Kidney epithelial cell (primary cell): ENCODE measurements around the gene FDPS. TPM values are rescaled to one million over a fixed set of nuclear protein-coding genes. Genes with fewer than 3 reads are reported as not detected.

Experiments used
- DNase-seq: peaks from one replicate; pipeline ENCODE4 v3.0.0-alpha.2; 2010; ENCODE audit warnings: low read depth
- H3K27me3 ChIP-seq: 2 replicates; pipeline ENCODE4 v1.6.0; 2011; ENCODE audit warnings: low read length; ENCODE audit not compliant: control insufficient read depth, insufficient read depth
- H3K36me3 ChIP-seq: 2 replicates; pipeline ENCODE4 v1.5.1; 2011; ENCODE audit warnings: low read length; ENCODE audit not compliant: control insufficient read depth, insufficient read depth
- H3K4me3 ChIP-seq: 2 replicates; pipeline ENCODE4 v1.5.1; 2011; ENCODE audit warnings: low read depth, mild to moderate bottlenecking, control low read depth, low read length
- total RNA-seq: library from RNA; depleted of rRNA; stranded (reverse); fragments of >200 nt; gene quantifications from 2 replicates; pipeline ENCODE4 v1.2.3, GENCODE V29; 2015
- TF ChIP-seq, protein P1 (sequence below): IDR thresholded peaks from 2 replicates; pipeline ENCODE4 v1.5.1; 2011; ENCODE audit warnings: mild to moderate bottlenecking, moderate library complexity, low read length, control low read depth, inconsistent platforms; ENCODE audit not compliant: insufficient read depth, poor library complexity, severe bottlenecking

Gene FDPS
- total RNA-seq, 1 donor from 2014 or later = 271 TPM

DNA sequence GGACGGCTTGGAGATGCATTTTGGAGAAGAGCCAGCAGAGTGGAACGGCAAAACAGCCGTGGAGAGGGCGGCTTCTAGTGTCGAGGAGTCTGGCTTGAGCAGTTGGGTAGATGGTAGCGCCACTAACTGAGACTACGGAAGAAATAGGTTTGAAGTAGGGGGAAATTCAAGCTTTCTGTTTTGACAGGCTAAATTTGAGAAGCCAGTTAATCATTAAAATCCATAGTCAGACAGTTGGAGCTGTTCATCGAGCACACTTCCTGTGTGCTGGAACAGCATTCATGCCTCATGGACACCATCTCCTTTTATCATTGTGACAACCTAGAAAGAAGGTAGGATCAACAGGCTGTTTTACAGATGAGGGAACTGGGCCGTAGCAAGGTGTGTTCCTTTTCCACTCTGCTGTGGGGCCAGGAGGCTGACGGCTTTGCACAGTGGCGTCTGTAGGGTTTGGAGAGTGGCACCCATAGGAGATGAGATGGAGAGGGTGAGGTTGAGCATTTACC is 4.1 kb upstream of the FDPS start:
- Histone ChIP-seq H3K4me3 (no peak overlapping the region), H3K36me3 (no peaks in the 10 kb centered on the region)
- DNase-seq = no peak

GRCh38 chr1:155305881-155306391 is 2.7 kb upstream of the FDPS start:
- TF ChIP-seq, protein P1, sequence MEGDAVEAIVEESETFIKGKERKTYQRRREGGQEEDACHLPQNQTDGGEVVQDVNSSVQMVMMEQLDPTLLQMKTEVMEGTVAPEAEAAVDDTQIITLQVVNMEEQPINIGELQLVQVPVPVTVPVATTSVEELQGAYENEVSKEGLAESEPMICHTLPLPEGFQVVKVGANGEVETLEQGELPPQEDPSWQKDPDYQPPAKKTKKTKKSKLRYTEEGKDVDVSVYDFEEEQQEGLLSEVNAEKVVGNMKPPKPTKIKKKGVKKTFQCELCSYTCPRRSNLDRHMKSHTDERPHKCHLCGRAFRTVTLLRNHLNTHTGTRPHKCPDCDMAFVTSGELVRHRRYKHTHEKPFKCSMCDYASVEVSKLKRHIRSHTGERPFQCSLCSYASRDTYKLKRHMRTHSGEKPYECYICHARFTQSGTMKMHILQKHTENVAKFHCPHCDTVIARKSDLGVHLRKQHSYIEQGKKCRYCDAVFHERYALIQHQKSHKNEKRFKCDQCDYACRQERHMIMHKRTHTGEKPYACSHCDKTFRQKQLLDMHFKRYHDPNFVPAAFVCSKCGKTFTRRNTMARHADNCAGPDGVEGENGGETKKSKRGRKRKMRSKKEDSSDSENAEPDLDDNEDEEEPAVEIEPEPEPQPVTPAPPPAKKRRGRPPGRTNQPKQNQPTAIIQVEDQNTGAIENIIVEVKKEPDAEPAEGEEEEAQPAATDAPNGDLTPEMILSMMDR = no peak
- no peaks in the 10 kb centered on the region for H3K27me3 ChIP-seq
- DNase-seq = no peak
- no peak overlapping the region for H3K4me3 ChIP-seq
- no peaks in the 10 kb centered on the region for H3K36me3 ChIP-seq

More for the DNA sequence above, 4.1 kb upstream of the FDPS start:
- H3K27me3 ChIP-seq = no peaks in the 10 kb centered on the region
- TF ChIP-seq, protein P1 = no peak

DNA sequence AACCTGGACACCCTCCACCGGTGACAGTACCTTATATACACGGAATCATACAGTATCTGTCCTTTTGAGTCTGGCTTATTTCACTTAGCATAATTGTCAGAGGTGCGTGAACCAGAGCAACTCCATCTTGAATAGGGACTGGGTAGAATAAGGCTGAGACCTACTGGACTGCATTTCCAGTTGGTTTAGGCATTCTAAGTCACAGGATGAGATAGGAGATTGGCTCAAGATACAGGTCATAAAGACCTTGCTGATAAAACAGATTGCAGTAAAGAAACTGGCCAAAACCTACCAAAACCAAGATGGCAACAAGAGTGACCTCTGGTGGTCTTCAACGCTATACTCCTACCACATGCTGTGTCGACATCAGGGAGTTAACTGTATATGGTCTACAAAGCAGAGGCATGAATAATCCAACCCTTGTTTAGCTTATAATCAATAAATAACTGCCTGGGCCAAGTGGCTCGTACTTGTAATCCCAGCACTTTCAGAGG is 1.4 kb upstream of the FDPS start:
- H3K36me3 ChIP-seq = no peaks in the 10 kb centered on the region
- DNase-seq = no peak
- TF ChIP-seq, protein P1 = peak; percentile 38
- no peak overlapping the region for H3K4me3 ChIP-seq
- no peaks in the 10 kb centered on the region for H3K27me3 ChIP-seq

- peaks cover 4% of the 10 kb centered on the region for H3K36me3 ChIP-seq
- TF ChIP-seq, protein P1 = no peak
- no peak for DNase-seq
Measured at GRCh38 chr1:155309423-155310021, 856 bp downstream of the FDPS start.

GRCh38 chr1:155313261-155313660 is 4.6 kb downstream of the FDPS start:
- no peak for DNase-seq

More at GRCh38 chr1:155309423-155310021, 856 bp downstream of the FDPS start:
- H3K27me3 ChIP-seq = no peaks in the 10 kb centered on the region
- H3K4me3 ChIP-seq = peak overlapping the region; percentile 84

More at GRCh38 chr1:155313261-155313660, 4.6 kb downstream of the FDPS start:
- H3K4me3 ChIP-seq = no peak overlapping the region
- TF ChIP-seq, protein P1 = no peak
- H3K36me3 ChIP-seq = peaks cover 7% of the 10 kb centered on the region
- no peaks in the 10 kb centered on the region for H3K27me3 ChIP-seq
